ENCODE data around the gene ERBB4.

The ERBB4 gene

GRCh38 chr2:211837206-211837605 lies 701.4 kb downstream of the ERBB4 start:
- no peak for ATAC-seq (replicated peaks)
- no peaks in the 10 kb centered on the region for H3K36me3 Mint-ChIP-seq (ENCODE audit: insufficient read depth)
- H3K4me1 Mint-ChIP-seq (ENCODE audit: low read depth in 2 of 2), result no peaks in the 10 kb centered on the region
- no peak for DNase-seq
- no peak overlapping the region for H3K4me3 Mint-ChIP-seq
- H3K27ac Mint-ChIP-seq, result no peak overlapping the region
- H3K27me3 Mint-ChIP-seq, result no peaks in the 10 kb centered on the region
- H3K9me3 Mint-ChIP-seq, result peaks cover 0 to 3% of the 10 kb centered on the region in 2 donors

- Mint-ChIP-seq H3K4me1 (ENCODE audit: low read depth in 2 of 2) (no peaks in the 10 kb centered on the region), H3K27ac (no peak overlapping the region), H3K4me3 (no peak overlapping the region), H3K9me3 (peaks cover 0 to 3% of the 10 kb centered on the region in 2 donors), H3K36me3 (ENCODE audit: insufficient read depth) (no peaks in the 10 kb centered on the region), H3K27me3 (no peaks in the 10 kb centered on the region)
- ATAC-seq (replicated peaks), result no peak
- no peak for DNase-seq
Measured at GRCh38 chr2:211836409-211836808, 702.2 kb downstream of the ERBB4 start.

- no peak for DNase-seq
- no peak overlapping the region for H3K27ac Mint-ChIP-seq
- H3K27me3 Mint-ChIP-seq, result no peaks in the 10 kb centered on the region
- no peaks in the 10 kb centered on the region for H3K4me1 Mint-ChIP-seq (ENCODE audit: low read depth in 2 of 2)
- peaks cover 0 to 3% of the 10 kb centered on the region in 2 donors for H3K9me3 Mint-ChIP-seq
- no peak for ATAC-seq (replicated peaks)
- no peak overlapping the region for H3K4me3 Mint-ChIP-seq
- H3K36me3 Mint-ChIP-seq (ENCODE audit: insufficient read depth), result no peaks in the 10 kb centered on the region
Measured at GRCh38 chr2:211835695-211836094, 702.9 kb downstream of the ERBB4 start.

GRCh38 chr2:211833582-211834279 lies 704.9 kb downstream of the ERBB4 start:
- no peak for ATAC-seq (replicated peaks)
- no peaks in the 10 kb centered on the region for H3K36me3 Mint-ChIP-seq (ENCODE audit: insufficient read depth)
- no peak overlapping the region for H3K4me3 Mint-ChIP-seq
- DNase-seq, result no peak
- no peaks in the 10 kb centered on the region for H3K27me3 Mint-ChIP-seq
- H3K4me1 Mint-ChIP-seq (ENCODE audit: low read depth in 2 of 2), result no peaks in the 10 kb centered on the region
- no peak overlapping the region for H3K27ac Mint-ChIP-seq
- H3K9me3 Mint-ChIP-seq, result peaks cover 3 to 7% of the 10 kb centered on the region in 2 donors

- H3K4me1 Mint-ChIP-seq (ENCODE audit: low read depth in 2 of 2), result no peaks in the 10 kb centered on the region
- H3K27ac Mint-ChIP-seq, result no peak overlapping the region
- no peaks in the 10 kb centered on the region for H3K36me3 Mint-ChIP-seq (ENCODE audit: insufficient read depth)
- H3K27me3 Mint-ChIP-seq, result no peaks in the 10 kb centered on the region
- ATAC-seq (replicated peaks) (no peak), DNase-seq (no peak)
- H3K9me3 Mint-ChIP-seq, result peaks cover 7 to 8% of the 10 kb centered on the region in 2 donors
- H3K4me3 Mint-ChIP-seq, result no peak overlapping the region
Measured at GRCh38 chr2:211829725-211830124, 708.9 kb downstream of the ERBB4 start.

GRCh38 chr2:211823886-211824479 lies 714.6 kb downstream of the ERBB4 start:
- Mint-ChIP-seq H3K4me1 (ENCODE audit: low read depth in 2 of 2) (no peaks in the 10 kb centered on the region), H3K4me3 (no peak overlapping the region), H3K9me3 (peaks cover 11 to 34% of the 10 kb centered on the region in 2 donors), H3K27me3 (no peaks in the 10 kb centered on the region), H3K27ac (no peak overlapping the region), H3K36me3 (ENCODE audit: insufficient read depth) (no peaks in the 10 kb centered on the region)
- no peak for DNase-seq
- ATAC-seq (replicated peaks), result no peak

GRCh38 chr2:211822686-211823335 lies 715.8 kb downstream of the ERBB4 start:
- no peak for DNase-seq
- H3K27me3 Mint-ChIP-seq, result no peaks in the 10 kb centered on the region
- no peaks in the 10 kb centered on the region for H3K36me3 Mint-ChIP-seq (ENCODE audit: insufficient read depth)
- peaks cover 7 to 28% of the 10 kb centered on the region in 2 donors for H3K9me3 Mint-ChIP-seq
- no peak overlapping the region for H3K4me3 Mint-ChIP-seq
- no peak for ATAC-seq (replicated peaks)
- H3K27ac Mint-ChIP-seq, result no peak overlapping the region
- H3K4me1 Mint-ChIP-seq (ENCODE audit: low read depth in 2 of 2), result no peaks in the 10 kb centered on the region

- no peaks in the 10 kb centered on the region for H3K36me3 Mint-ChIP-seq (ENCODE audit: insufficient read depth)
- no peak for DNase-seq
- peaks cover 7 to 28% of the 10 kb centered on the region in 2 donors for H3K9me3 Mint-ChIP-seq
- no peaks in the 10 kb centered on the region for H3K27me3 Mint-ChIP-seq
- no peaks in the 10 kb centered on the region for H3K4me1 Mint-ChIP-seq (ENCODE audit: low read depth in 2 of 2)
- ATAC-seq (replicated peaks), result no peak
- H3K27ac Mint-ChIP-seq, result no peak overlapping the region
- H3K4me3 Mint-ChIP-seq, result no peak overlapping the region
Measured at GRCh38 chr2:211816754-211817153, 721.8 kb downstream of the ERBB4 start.

- Mint-ChIP-seq H3K36me3 (ENCODE audit: insufficient read depth) (no peaks in the 10 kb centered on the region), H3K9me3 (peaks cover 3 to 9% of the 10 kb centered on the region in 2 donors), H3K27ac (no peak overlapping the region), H3K4me1 (ENCODE audit: low read depth in 2 of 2) (no peaks in the 10 kb centered on the region), H3K4me3 (no peak overlapping the region), H3K27me3 (no peaks in the 10 kb centered on the region)
- ATAC-seq (replicated peaks) (no peak), DNase-seq (no peak)
Measured at GRCh38 chr2:211812587-211812986, 726.0 kb downstream of the ERBB4 start.

- Mint-ChIP-seq H3K9me3 (no peaks in the 10 kb centered on the region), H3K27ac (no peak overlapping the region), H3K4me1 (ENCODE audit: low read depth in 2 of 2) (no peaks in the 10 kb centered on the region), H3K4me3 (no peak overlapping the region), H3K36me3 (ENCODE audit: insufficient read depth) (no peaks in the 10 kb centered on the region), H3K27me3 (no peaks in the 10 kb centered on the region)
- ATAC-seq (replicated peaks), result no peak
- no peak for DNase-seq
Measured at GRCh38 chr2:211802666-211803065, 735.9 kb downstream of the ERBB4 start.

GRCh38 chr2:211800001-211800400 lies 738.6 kb downstream of the ERBB4 start:
- Mint-ChIP-seq H3K27me3 (no peaks in the 10 kb centered on the region), H3K36me3 (ENCODE audit: insufficient read depth) (no peaks in the 10 kb centered on the region), H3K4me1 (ENCODE audit: low read depth in 2 of 2) (no peaks in the 10 kb centered on the region), H3K27ac (no peak overlapping the region), H3K4me3 (no peak overlapping the region), H3K9me3 (no peaks in the 10 kb centered on the region)
- ATAC-seq (replicated peaks), result no peak
- no peak for DNase-seq

- no peaks in the 10 kb centered on the region for H3K9me3 Mint-ChIP-seq
Measured at GRCh38 chr2:211798868-211799267, 739.7 kb downstream of the ERBB4 start.

GRCh38 chr2:211793690-211794089 lies 744.9 kb downstream of the ERBB4 start:
- ATAC-seq (replicated peaks) (no peak), DNase-seq (no peak)
- no peaks in the 10 kb centered on the region for H3K36me3 Mint-ChIP-seq (ENCODE audit: insufficient read depth)
- H3K4me1 Mint-ChIP-seq (ENCODE audit: low read depth in 2 of 2), result no peaks in the 10 kb centered on the region
- H3K4me3 Mint-ChIP-seq, result no peak overlapping the region
- H3K27me3 Mint-ChIP-seq, result no peaks in the 10 kb centered on the region
- H3K9me3 Mint-ChIP-seq, result no peaks in the 10 kb centered on the region
- H3K27ac Mint-ChIP-seq, result no peak overlapping the region

More at GRCh38 chr2:211798868-211799267, 739.7 kb downstream of the ERBB4 start:
- no peak for ATAC-seq (replicated peaks)
- H3K4me3 Mint-ChIP-seq, result no peak overlapping the region
- no peak for DNase-seq
- H3K4me1 Mint-ChIP-seq (ENCODE audit: low read depth in 2 of 2), result no peaks in the 10 kb centered on the region
- H3K27ac Mint-ChIP-seq, result no peak overlapping the region
- no peaks in the 10 kb centered on the region for H3K36me3 Mint-ChIP-seq (ENCODE audit: insufficient read depth)
- H3K27me3 Mint-ChIP-seq, result no peaks in the 10 kb centered on the region

GRCh38 chr2:211789982-211790381 lies 748.6 kb downstream of the ERBB4 start:
- no peaks in the 10 kb centered on the region for H3K36me3 Mint-ChIP-seq (ENCODE audit: insufficient read depth)

More at GRCh38 chr2:211789982-211790381, 748.6 kb downstream of the ERBB4 start:
- Mint-ChIP-seq H3K9me3 (peaks cover 0 to 2% of the 10 kb centered on the region in 2 donors), H3K27ac (no peak overlapping the region), H3K4me3 (no peak overlapping the region), H3K4me1 (ENCODE audit: low read depth in 2 of 2) (no peaks in the 10 kb centered on the region), H3K27me3 (no peaks in the 10 kb centered on the region)
- ATAC-seq (replicated peaks), result no peak
- DNase-seq, result no peak
